HepG2 (cell line): ENCODE results near the gene NLRC3. TPM values are rescaled to one million over a fixed set of nuclear protein-coding genes. Genes with fewer than 3 reads are reported as not detected.

Experiments used
- BHLHE40 ChIP-seq: IDR thresholded peaks from 2 replicates; pipeline ENCODE4 v1.6.1; 2011; ENCODE audit warnings: low read length, improper control_type of control experiment
- BRD4 ChIP-seq: sonication (generic); formaldehyde crosslinking; IDR thresholded peaks from 2 replicates; pipeline ENCODE4 v1.4.0; 2020; ENCODE audit warnings: missing genetic modification reagents
- ETV6 ChIP-seq: sonication (generic); formaldehyde crosslinking; conservative IDR thresholded peaks from 2 replicates; pipeline ENCODE4 v1.4.0; 2020; ENCODE audit warnings: missing genetic modification reagents
- GATAD2A ChIP-seq: IDR thresholded peaks from 2 replicates; pipeline ENCODE4 v1.6.1; 2016
- HIC2 ChIP-seq: sonication (generic); formaldehyde crosslinking; IDR thresholded peaks from 2 replicates; pipeline ENCODE4 v1.9.0; 2022; ENCODE audit warnings: low read depth, missing genetic modification reagents
- HOXA3 ChIP-seq: sonication (generic); formaldehyde crosslinking; IDR thresholded peaks from 2 replicates; pipeline ENCODE4 v1.5.0; 2020; ENCODE audit warnings: missing genetic modification reagents
- NFE2L1 ChIP-seq: sonication (generic); formaldehyde crosslinking; IDR thresholded peaks from 2 replicates; pipeline ENCODE4 v1.4.0; 2020; ENCODE audit warnings: missing genetic modification reagents, mild to moderate bottlenecking, borderline replicate concordance
- RERE ChIP-seq: IDR thresholded peaks from 2 replicates; pipeline ENCODE4 v1.6.1; 2016; ENCODE audit warnings: low read depth, missing genetic modification reagents, missing compliant biosample characterization
- SIX4 ChIP-seq: sonication (generic); formaldehyde crosslinking; IDR thresholded peaks from 2 replicates; pipeline ENCODE4 v1.4.0; 2020; ENCODE audit warnings: missing genetic modification reagents
- SMAD1 ChIP-seq: sonication (generic); formaldehyde crosslinking; IDR thresholded peaks from 2 replicates; pipeline ENCODE4 v1.4.0; 2020; ENCODE audit warnings: missing genetic modification reagents, low read depth, mild to moderate bottlenecking, borderline replicate concordance
- SNAPC5 ChIP-seq: sonication (generic); formaldehyde crosslinking; IDR thresholded peaks from 2 replicates; pipeline ENCODE4 v1.8.1; 2023; ENCODE audit warnings: mild to moderate bottlenecking, missing genetic modification reagents, borderline replicate concordance
- TERF1 ChIP-seq: sonication (generic); formaldehyde crosslinking; IDR thresholded peaks from 2 replicates; pipeline ENCODE4 v1.8.0; 2022; ENCODE audit warnings: mild to moderate bottlenecking, missing genetic modification reagents, moderate library complexity
- ZBTB34 ChIP-seq: sonication (generic); formaldehyde crosslinking; IDR thresholded peaks from 2 replicates; pipeline ENCODE4 v1.8.0; 2022; ENCODE audit warnings: mild to moderate bottlenecking, missing genetic modification reagents
- ZC3H13 ChIP-seq: sonication (generic); formaldehyde crosslinking; IDR thresholded peaks from 2 replicates; pipeline ENCODE4 v1.8.1; 2023; ENCODE audit warnings: mild to moderate bottlenecking, missing genetic modification reagents, moderate library complexity
- ZNF18 ChIP-seq: sonication (generic); formaldehyde crosslinking; IDR thresholded peaks from 2 replicates; pipeline ENCODE4 v1.8.0; 2022; ENCODE audit warnings: mild to moderate bottlenecking, missing genetic modification reagents; ENCODE audit not compliant: insufficient replicate concordance
- ZNF232 ChIP-seq: sonication (generic); formaldehyde crosslinking; IDR thresholded peaks from 2 replicates; pipeline ENCODE4 v1.4.0; 2020; ENCODE audit warnings: missing genetic modification reagents, borderline replicate concordance
- ZNF317 ChIP-seq: sonication (generic); formaldehyde crosslinking; IDR thresholded peaks from 2 replicates; pipeline ENCODE4 v1.5.0; 2020; ENCODE audit warnings: mild to moderate bottlenecking, missing genetic modification reagents
- polyA plus RNA-seq, 8 experiments: library from polyadenylated mRNA; depleted of rRNA in 3 of 8; stranded (reverse) in 7 of 8; unstranded in 1 of 8; fragments of >200 nt; fragmentation: Illumina TruSeq in 4 of 8; extraction: Trizol in 4 of 8; gene quantifications; 2 replicates each; pipeline versions ENCODE4 v1.2.1 to v1.2.3, GENCODE V29; 2011 to 2016; ENCODE audit warnings: low read depth in 4 of 8, missing spikeins in 1 of 8, mixed read lengths in 1 of 8; ENCODE audit not compliant: insufficient read depth in 1 of 8
- total RNA-seq, 5 experiments: library from RNA; depleted of rRNA; stranded (reverse); fragments of >200 nt; fragmentation: Illumina TruSeq; extraction: Trizol; gene quantifications; 2 replicates each; pipeline ENCODE4 v1.2.3, GENCODE V29; 2016; ENCODE audit warnings: low read depth in 1 of 5

Gene NLRC3
- total and polyA plus RNA-seq, 2 of the 13 experiments (the other 11 are each of a cell fraction or from before 2014, with no cell fraction given), result not detected

GRCh38 chr16:3596101-3596861, 19.1 kb upstream of the NLRC3 start (continued):
- TF ChIP-seq ZBTB34 (CRISPR knock-in tag) (0 out of 2 replicates have a peak, but pooled peaks have one; percentile 31), BRD4 (peak; percentile 55; the same call in 1 of the 2 replicates), SIX4 (CRISPR knock-in tag) (peak; percentile 27; the same call in 1 of the 2 replicates), ZC3H13 (0 out of 2 replicates have a peak, but pooled peaks have one; percentile 60), SMAD1 (CRISPR knock-in tag) (no peak), ZNF232 (CRISPR knock-in tag) (peak; percentile 92; the same call in 1 of the 2 replicates), ZNF317 (CRISPR knock-in tag) (peak; percentile 50; the same call in 1 of the 2 replicates), TERF1 (no peak), NFE2L1 (CRISPR knock-in tag) (no peak), ETV6 (0 out of 2 replicates have a peak, but pooled peaks have one; percentile 57), ZNF18 (CRISPR knock-in tag) (no peak), RERE (CRISPR knock-in tag) (peak; percentile 78), GATAD2A (CRISPR knock-in tag) (peak; percentile 90), HIC2 (CRISPR knock-in tag) (peak; percentile 69), HOXA3 (CRISPR knock-in tag) (peak; percentile 86), SNAPC5 (CRISPR knock-in tag) (no peak; the same call in 1 of the 2 replicates), BHLHE40 (no peak)
